Breast epithelium (tissue), 3 donors: ENCODE measurements around the gene SNRPB.

Experiments used
- POLR2A ChIP-seq: fragments of 450-650 bp; IDR thresholded peaks from one replicate; pipeline ENCODE4 v1.6.1; 2016; ENCODE audit warnings: antibody characterized with exemption, mild to moderate bottlenecking, moderate library complexity
- POLR2AphosphoS5 ChIP-seq, 3 donors: sonication (generic); formaldehyde crosslinking; IDR thresholded peaks; one replicate each; pipeline ENCODE4 v1.6.1; 2017; ENCODE audit warnings: antibody characterized with exemption in 3 of 3
- TF ChIP-seq, protein P1 (sequence below), 3 donors: fragments of 450-650 bp; IDR thresholded peaks; one replicate each; pipeline ENCODE4 v1.5.1; 2016 to 2017; ENCODE audit warnings: antibody characterized with exemption in 3 of 3, mild to moderate bottlenecking in 3 of 3, moderate library complexity in 3 of 3

DNA sequence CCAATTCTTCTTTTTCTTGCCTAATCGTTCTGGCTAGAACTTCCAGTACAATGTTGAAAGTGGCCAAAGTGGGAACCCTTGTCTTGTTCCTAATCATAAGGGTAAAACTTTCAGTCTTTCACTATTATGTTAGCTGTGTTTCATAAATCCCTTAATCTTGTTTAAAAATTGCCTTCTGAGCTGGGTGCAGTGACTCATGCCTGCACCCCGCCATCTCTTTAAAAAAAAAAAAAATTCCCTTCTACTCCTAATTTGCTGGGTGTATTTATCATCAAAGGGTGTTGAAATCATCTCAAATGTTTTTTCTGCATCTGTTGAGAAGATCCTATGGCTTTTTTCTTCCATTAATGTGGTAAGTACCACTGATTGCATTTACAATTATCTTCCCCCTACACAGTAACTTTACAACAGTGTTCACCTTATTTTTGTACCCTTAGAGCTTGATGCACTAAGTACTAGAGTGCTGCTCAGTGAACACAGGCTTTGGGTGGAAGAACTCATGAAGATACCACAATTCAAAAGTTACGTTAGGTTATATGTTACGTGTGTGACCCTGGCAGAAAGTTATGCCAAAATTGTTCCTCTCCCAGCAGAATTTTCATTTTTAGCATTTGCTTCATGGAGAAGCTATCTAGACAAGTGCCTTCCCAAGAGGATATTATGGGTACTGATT is 9.7 kb downstream of the SNRPB start:
- TF ChIP-seq, protein P1, sequence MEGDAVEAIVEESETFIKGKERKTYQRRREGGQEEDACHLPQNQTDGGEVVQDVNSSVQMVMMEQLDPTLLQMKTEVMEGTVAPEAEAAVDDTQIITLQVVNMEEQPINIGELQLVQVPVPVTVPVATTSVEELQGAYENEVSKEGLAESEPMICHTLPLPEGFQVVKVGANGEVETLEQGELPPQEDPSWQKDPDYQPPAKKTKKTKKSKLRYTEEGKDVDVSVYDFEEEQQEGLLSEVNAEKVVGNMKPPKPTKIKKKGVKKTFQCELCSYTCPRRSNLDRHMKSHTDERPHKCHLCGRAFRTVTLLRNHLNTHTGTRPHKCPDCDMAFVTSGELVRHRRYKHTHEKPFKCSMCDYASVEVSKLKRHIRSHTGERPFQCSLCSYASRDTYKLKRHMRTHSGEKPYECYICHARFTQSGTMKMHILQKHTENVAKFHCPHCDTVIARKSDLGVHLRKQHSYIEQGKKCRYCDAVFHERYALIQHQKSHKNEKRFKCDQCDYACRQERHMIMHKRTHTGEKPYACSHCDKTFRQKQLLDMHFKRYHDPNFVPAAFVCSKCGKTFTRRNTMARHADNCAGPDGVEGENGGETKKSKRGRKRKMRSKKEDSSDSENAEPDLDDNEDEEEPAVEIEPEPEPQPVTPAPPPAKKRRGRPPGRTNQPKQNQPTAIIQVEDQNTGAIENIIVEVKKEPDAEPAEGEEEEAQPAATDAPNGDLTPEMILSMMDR (IDR thresholded peaks at IDR 0.05): no peak
- TF ChIP-seq POLR2A (no peak), POLR2AphosphoS5 (IDR thresholded peaks at IDR 0.05) (no peak)
